MG63 (cell line): ENCODE measurements around the gene PTPN12. TPM values are rescaled to one million over a fixed set of nuclear protein-coding genes. Genes with fewer than 3 reads are reported as not detected.
"Not testable (repeated sequence)": the region's sequence is repeated elsewhere in the genome, so short reads cannot be mapped to it uniquely, and the experiment has no call there.

ENCODE experiments used
- DNase-seq: peaks from one replicate; pipeline ENCODE4 v3.0.0-alpha.2; 2020
- H3K27me3 ChIP-seq: fragments of 250-450 bp; sonication (Bioruptor Pico); 2 replicates; pipeline ENCODE4 v1.5.1; 2020; ENCODE audit warnings: mild to moderate bottlenecking, moderate library complexity
- H3K36me3 ChIP-seq: fragments of 250-450 bp; sonication (Bioruptor Pico); 2 replicates; pipeline ENCODE4 v1.5.1; 2020; ENCODE audit warnings: mild to moderate bottlenecking, moderate library complexity
- H3K4me3 ChIP-seq: fragments of 250-450 bp; sonication (Bioruptor Pico); 2 replicates; pipeline ENCODE4 v1.5.1; 2020; ENCODE audit warnings: mild to moderate bottlenecking, moderate library complexity
- H3K9me3 ChIP-seq: fragments of 250-450 bp; sonication (Bioruptor Pico); 2 replicates; pipeline ENCODE4 v1.5.1; 2020; ENCODE audit warnings: mild to moderate bottlenecking, moderate library complexity
- total RNA-seq: library from RNA; depleted of rRNA; stranded (reverse); fragments of >200 nt; shearing (Covaris generic); gene quantifications from 2 replicates; pipeline ENCODE4 v1.2.3, GENCODE V29; 2014; ENCODE audit warnings: low replicate concordance

Gene PTPN12
- total RNA-seq, 1 experiment from 2014 or later, result 15.5 TPM

DNA sequence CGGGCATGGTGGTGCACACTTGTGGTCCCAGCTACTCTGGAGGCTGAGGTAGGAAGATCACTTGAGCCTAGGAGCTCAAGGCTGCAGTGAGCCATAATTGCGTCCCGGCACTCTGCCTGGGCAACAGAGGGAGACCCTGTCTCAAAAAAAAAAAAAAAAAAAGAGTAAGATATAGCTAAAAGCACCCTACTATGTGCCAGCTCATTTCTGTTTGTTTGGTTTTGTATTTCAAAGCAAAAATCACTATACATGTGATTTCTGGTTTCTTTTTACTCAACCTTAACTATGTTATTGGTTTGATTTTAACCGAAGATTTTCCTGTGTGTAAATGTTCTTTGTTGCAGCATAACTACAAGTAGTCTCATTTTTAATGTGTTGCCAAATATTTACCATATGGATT lies 92.7 kb downstream of the PTPN12 start:
- no peak overlapping the region for H3K4me3 ChIP-seq
- peaks cover 9% of the 10 kb centered on the region for H3K36me3 ChIP-seq
- no peaks in the 10 kb centered on the region for H3K9me3 ChIP-seq
- DNase-seq, result no peak
- no peaks in the 10 kb centered on the region for H3K27me3 ChIP-seq

DNA sequence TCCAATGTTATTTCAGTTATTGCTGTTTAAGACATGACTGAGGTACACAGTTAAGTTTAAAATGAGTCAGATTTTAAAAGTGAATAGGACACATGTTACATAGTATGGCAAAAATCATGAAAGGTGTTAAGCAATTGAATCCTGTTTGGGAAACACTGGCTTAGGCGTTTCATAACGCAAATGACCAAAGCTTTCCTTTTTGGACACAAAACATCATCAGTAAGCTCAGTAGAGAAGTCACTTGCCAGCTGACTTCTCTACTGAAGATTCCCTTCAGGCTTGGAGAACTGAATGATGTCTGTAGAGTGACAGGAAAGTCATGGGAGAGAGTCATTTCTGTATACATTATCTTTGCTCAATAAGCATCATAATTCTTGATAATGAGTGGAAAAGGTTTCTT lies 94.7 kb downstream of the PTPN12 start:
- DNase-seq, result no peak
- no peaks in the 10 kb centered on the region for H3K9me3 ChIP-seq
- H3K4me3 ChIP-seq, result no peak overlapping the region
- no peaks in the 10 kb centered on the region for H3K27me3 ChIP-seq
- peaks cover 8% of the 10 kb centered on the region for H3K36me3 ChIP-seq

DNA sequence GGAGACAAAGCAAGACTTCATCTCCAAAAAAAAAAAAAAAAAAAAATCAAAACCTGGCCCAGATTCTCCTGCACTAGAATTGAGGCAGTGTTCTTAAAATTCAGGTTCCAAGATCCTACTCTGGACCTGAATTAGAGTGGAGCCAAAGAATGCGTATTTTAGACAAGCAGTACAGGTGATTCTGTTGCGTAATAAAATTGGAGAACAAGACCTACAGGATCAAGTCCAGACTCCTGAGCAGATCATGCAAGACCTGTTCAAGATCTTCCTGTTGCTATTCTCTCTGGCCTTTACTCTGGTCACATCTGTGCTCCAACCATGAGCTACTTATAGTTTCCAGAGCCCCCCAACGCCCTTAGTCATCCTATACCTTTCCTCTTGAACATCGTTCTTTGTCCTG lies 107.7 kb downstream of the PTPN12 start:
- no peak overlapping the region for H3K4me3 ChIP-seq
- H3K27me3 ChIP-seq, result no peaks in the 10 kb centered on the region
- peaks cover 4% of the 10 kb centered on the region for H3K36me3 ChIP-seq
- no peaks in the 10 kb centered on the region for H3K9me3 ChIP-seq
- DNase-seq, result no peak

DNA sequence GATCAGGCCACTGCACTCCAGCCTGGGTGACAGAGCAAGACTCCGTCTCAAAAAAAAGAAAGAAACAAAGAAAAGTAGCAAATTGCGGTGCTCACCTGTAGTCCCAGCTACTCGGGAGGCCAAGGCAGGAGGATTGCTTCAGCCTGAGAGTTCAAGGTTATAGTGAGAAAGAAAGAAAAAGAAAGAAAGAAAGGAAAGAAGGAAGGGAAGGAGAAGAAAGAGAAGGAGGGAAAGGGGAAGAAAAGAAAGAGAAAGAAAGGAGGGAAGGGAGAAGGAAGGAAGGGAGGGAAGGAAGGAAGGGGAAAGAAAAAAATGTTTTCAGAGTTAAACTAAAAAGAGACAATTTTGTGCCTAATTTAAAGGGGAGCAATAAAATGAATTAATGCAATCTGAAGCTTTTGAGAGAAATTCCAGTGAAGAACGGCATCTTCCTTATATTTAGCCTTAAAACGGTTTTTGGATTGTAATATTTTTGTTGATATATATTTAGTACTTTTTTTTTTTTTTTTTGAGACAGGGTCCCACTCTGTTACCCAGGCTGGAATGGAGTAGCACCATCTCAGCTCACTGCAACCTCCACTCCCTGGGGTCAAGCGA lies 111.7 kb downstream of the PTPN12 start:
- no peak for DNase-seq
- no peak overlapping the region for H3K4me3 ChIP-seq

DNA sequence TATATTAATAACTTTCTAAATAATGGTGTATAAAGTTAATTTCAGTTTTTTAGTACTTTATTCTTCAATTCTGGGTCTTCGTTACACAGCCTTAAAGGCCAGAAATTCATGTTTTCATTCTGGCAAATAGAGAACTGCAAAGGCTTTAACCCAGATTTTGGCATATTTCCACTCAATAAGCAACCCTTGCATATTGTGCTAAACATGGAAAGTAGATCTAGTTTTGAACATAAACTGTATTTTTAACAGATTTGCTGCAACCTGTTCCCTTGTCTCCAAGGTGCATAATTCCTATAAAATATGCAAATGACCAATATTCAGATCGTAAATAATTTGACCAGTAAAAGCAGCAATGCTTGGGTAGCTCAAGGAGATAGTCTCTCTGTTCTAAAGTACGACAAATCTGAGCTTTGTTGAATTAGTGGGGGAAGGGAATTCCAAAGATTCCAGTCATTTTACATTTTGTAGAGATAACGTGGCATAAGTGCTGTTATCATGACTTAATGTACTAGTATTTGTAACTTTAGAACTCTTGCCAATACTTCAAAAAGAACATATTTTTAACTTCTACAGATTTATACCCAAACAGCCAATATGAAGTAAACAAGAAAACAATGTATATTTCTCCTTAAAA lies 112.7 kb downstream of the PTPN12 start:
- no peak for DNase-seq
- Histone ChIP-seq H3K27me3 (no peaks in the 10 kb centered on the region), H3K4me3 (no peak overlapping the region), H3K9me3 (no peaks in the 10 kb centered on the region), H3K36me3 (no peaks in the 10 kb centered on the region; the same call in 1 of the 2 replicates)

More for the DNA sequence above, 111.7 kb downstream of the PTPN12 start:
- no peaks in the 10 kb centered on the region for H3K27me3 ChIP-seq
- no peaks in the 10 kb centered on the region for H3K9me3 ChIP-seq
- peaks cover 2% of the 10 kb centered on the region for H3K36me3 ChIP-seq

DNA sequence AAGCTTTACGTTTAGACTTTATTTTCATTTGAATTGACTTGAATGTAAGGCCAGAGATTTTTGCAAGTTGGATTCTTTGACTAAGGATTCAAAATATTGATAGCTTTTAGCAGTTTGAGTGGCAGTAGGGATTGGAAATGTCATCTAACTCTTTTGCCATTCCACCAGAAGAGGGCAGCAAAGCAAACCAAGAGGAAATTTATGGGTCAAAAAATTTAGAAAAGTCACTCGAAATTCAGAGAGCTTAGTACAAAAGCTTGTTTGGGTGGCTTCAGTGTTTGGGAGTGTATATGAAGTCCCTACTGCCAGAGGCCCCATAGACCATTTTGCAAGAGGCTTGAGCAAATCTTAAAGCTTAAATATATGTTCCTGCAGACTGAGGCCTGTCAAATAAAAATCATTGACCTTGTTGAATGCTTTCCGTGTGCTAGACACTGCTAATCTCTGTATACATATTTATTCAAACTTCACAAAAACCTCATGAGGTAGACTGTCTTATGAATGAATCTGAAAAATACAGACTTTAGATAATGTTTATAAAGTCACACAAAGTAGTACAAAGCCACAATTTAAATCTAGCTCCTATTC lies 114.6 kb downstream of the PTPN12 start:
- no peak overlapping the region for H3K4me3 ChIP-seq
- DNase-seq, result no peak
- no peaks in the 10 kb centered on the region for H3K9me3 ChIP-seq
- no peaks in the 10 kb centered on the region for H3K36me3 ChIP-seq
- H3K27me3 ChIP-seq, result no peaks in the 10 kb centered on the region

DNA sequence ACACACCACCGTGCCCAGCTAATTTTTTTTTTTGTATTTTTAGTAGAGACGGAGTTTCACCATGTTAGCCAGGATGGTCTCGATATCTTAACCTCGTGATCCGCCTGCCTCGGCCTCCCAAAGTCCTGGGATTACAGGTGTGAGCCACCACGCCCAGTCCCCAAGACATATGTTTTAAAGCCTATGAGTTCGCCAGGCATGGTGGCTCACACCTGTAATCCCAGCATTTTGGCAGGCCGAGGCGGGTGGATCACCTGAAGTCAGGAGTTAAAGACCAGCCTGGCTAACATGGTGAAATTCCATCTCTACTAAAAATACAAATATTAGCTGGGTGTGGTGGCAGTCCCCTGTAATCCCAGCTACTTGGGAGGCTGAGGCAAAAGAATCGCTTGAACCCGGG lies 115.7 kb downstream of the PTPN12 start:
- not testable (repeated sequence) for H3K9me3 ChIP-seq, H3K27me3 ChIP-seq, DNase-seq, H3K4me3 ChIP-seq, H3K36me3 ChIP-seq

DNA sequence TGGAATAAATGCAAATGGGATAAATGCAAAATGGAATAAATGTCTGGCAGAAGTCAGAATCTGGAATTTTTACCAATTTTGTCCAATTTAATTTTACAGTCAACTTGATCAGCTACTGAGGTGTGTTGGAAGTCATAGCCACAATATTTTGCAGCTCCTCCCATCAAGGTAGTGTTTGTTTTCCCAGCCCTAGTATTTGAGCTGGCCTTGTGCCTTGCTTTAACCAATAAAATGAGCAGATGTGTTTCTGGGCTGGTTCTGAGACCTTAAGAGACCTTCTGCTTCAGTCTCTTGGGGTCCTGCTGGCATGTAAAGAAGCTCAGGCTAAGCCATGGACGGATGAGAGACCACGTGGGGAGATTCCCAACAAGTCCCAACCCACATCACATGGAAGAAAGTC lies 116.5 kb downstream of the PTPN12 start:
- H3K27me3 ChIP-seq, result no peaks in the 10 kb centered on the region
- H3K36me3 ChIP-seq, result no peaks in the 10 kb centered on the region; the same call in 1 of the 2 replicates
- no peak for DNase-seq
- no peak overlapping the region for H3K4me3 ChIP-seq
- no peaks in the 10 kb centered on the region for H3K9me3 ChIP-seq

DNA sequence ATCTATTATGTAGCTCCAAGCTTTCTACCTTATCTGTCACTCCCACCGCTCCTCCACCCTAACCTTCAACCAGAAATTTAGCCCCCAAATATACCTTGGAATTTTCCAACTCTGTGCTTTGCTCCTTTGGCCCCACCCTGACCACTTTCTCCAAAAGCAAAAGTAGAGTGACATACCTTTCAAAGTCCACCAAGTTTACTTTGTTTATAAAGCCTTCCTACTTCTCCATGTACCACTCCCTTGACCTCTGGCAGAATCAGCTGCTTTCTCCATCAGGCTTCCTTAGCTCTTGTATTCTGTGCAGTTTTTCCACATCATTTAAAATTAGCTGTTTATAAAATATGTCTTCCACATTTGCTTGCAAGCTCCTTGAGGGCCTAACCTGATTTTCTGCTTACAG lies 118.3 kb downstream of the PTPN12 start:
- H3K4me3 ChIP-seq, result no peak overlapping the region
- no peak for DNase-seq
- no peaks in the 10 kb centered on the region; the same call in 1 of the 2 replicates for H3K36me3 ChIP-seq
- no peaks in the 10 kb centered on the region for H3K9me3 ChIP-seq
- H3K27me3 ChIP-seq, result no peaks in the 10 kb centered on the region

DNA sequence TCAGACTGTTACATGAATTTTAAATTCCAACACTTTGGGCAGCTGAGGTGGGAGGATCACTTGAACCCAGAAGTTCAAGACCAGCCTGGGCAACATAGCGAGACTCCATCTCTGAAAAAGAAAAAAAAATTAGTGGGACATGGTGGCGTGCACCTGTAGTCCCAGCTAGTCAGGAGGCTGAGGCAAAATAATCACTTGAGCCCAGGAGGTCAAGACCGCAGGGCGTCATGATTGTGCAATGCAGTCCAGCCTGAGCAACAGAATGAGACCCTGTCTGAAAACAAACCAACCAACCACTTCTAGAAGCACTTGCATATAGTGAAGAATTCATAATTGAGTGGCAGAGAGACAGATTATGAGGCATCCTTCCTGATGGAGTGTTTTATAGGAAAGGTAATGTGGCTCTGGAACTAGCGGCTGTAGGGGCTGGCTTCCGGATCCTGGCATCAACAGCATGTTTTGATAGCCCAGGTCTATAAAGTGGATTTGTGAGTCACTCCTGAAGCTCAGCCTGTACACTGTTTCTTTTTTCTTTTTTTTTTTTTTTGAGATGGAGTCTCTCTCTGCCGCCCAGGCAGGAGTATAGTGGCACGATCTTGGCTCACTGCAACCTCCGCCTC lies 118.9 kb downstream of the PTPN12 start:
- Histone ChIP-seq H3K36me3 (no peaks in the 10 kb centered on the region; the same call in 1 of the 2 replicates), H3K27me3 (no peaks in the 10 kb centered on the region), H3K9me3 (no peaks in the 10 kb centered on the region), H3K4me3 (no peak overlapping the region)
- no peak for DNase-seq

DNA sequence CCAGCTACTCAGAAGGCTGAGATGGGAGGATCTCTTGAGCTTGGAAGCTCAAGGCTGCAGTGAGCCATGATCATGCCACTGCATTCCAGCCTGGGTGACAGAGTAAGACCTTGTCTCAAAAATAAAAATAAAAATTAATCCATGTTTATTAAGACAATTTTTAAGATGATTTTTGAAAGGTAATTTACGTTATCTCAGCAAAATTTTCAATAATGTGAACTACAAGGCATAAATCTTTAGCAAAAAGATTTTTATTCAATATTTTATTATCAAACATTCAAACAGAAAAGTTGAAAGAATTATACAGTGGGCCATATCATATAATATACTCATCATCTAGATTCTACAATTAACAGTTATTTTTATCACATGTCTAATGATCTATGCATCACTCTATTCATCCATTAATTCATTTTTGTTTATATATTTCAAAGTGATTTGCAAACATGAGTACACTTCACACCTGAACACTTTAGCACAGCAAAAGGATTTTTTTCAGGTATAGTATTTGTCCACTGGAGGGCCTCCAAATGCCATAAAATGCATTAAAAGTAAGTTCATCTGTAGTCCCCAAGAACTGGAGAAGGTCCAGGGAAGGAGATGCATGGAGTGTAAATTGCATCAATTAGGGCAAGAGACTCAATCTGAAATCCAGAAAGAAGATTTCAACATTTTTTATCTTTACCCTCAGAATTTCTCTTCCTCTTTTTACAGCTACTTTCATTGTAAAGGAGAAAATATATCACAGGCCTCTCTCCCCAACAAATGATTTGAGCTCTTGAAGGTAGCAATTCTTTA lies 120.5 kb downstream of the PTPN12 start:
- Histone ChIP-seq H3K4me3 (no peak overlapping the region), H3K27me3 (no peaks in the 10 kb centered on the region), H3K9me3 (no peaks in the 10 kb centered on the region), H3K36me3 (no peaks in the 10 kb centered on the region; the same call in 1 of the 2 replicates)
- DNase-seq, result no peak

DNA sequence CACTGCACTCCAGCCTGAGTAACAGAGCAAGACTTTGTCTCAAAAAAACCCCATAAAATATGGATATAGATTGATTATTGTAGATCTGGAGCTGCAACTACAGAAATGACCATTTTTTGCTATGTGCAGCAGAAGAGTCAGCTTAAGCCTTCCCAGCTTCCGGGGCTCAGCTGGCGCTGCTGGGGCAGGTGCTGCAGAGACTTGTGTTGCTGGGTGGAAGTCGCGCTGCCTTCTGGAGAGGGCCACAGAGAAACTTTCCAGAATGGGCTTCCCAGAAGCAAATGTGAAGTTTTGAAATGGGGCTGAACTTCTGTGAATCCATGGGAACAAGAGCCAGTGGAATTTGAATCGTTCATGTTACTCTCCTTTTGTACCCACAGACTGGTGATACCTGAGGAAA lies 121.8 kb downstream of the PTPN12 start:
- Histone ChIP-seq H3K27me3 (no peaks in the 10 kb centered on the region), H3K9me3 (no peaks in the 10 kb centered on the region), H3K36me3 (no peaks in the 10 kb centered on the region; the same call in 1 of the 2 replicates), H3K4me3 (no peak overlapping the region)
- no peak for DNase-seq

DNA sequence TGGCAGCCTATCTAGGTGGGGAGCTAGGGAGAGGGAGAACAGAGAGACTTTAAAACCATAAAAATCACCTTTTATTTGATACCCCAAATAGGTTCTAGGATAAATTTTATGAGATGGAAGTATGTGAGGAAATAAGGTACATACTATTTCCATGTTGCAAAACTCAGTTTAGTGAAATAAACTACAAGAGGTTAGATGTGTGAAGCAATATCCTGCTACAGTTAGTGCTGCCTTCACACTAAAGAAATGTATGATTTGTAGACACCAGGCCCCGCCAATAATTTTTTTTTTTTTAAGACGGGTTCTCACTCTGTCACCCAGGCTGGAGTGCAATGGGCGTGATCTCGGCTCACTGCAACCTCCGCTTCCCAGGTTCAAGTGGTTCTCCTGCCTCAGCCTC lies 124.7 kb downstream of the PTPN12 start:
- no peaks in the 10 kb centered on the region for H3K27me3 ChIP-seq
- no peak overlapping the region for H3K4me3 ChIP-seq
- no peaks in the 10 kb centered on the region for H3K9me3 ChIP-seq
- DNase-seq, result no peak
- no peaks in the 10 kb centered on the region; the same call in 1 of the 2 replicates for H3K36me3 ChIP-seq

DNA sequence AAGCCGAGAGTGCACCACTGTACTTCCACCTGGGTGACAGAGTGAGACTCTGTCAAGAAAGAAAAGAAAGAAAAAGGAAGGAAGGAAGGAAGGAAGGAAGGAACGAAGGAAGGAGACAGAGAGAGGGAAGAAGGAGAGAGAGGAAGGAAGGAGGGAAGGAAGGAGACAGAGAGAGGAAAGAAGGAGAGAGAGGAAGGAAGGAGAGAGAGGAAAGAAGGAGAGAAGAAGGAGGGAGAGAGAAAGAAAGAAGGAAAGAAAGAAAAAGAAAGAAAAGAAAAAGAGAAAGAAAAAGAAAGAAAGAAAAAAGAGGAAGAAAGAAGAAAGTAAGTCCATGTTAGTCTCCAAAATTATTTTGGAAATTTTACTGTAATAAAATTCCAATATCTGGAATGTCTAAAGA lies 125.8 kb downstream of the PTPN12 start:
- Histone ChIP-seq H3K4me3 (no peak overlapping the region), H3K9me3 (no peaks in the 10 kb centered on the region), H3K27me3 (no peaks in the 10 kb centered on the region), H3K36me3 (no peaks in the 10 kb centered on the region; the same call in 1 of the 2 replicates)
- no peak for DNase-seq

DNA sequence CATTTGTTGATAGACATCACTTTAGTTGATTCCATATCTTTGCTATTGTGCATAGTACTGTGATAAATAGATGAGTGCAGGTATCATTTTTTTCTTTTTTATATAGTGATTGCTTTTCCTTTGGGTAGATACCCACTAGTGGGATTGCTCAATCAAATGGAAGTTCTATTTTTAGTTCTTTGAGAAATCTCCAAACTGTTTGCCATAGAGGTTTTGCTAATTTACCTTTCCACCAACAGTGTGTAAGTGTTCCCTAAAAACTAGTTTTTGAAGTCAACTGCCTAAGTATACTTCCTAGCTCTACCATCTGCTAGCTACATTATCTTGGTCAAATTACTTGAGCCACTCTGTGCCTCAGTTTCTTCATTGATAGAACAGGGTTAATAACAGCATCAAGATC lies 127.6 kb downstream of the PTPN12 start:
- Histone ChIP-seq H3K27me3 (no peaks in the 10 kb centered on the region), H3K36me3 (no peaks in the 10 kb centered on the region), H3K9me3 (no peaks in the 10 kb centered on the region), H3K4me3 (no peak overlapping the region)
- no peak for DNase-seq

DNA sequence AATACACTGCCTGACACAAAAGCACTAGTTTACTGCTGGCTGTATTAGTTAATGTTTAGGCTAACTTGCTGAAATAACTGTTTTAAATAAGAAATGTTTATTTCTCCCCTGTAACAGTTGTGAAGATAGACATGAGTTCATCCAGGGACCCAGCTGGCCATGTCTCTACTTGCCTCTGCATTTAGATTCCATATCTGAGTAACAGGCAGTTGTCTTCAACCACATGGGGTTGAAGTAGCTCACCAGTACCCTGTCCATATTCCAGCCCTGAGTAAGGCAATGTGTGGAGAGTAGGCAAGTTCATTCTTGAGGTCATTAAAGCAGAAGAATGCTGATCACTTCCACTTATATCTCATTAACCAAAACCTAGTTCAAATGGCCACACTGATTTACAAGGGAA lies 128.1 kb downstream of the PTPN12 start:
- Histone ChIP-seq H3K4me3 (no peak overlapping the region), H3K36me3 (no peaks in the 10 kb centered on the region), H3K9me3 (no peaks in the 10 kb centered on the region), H3K27me3 (no peaks in the 10 kb centered on the region)
- DNase-seq, result no peak
